CD4-positive, alpha-beta memory T cell (primary cell): Measurements from ENCODE around the gene TBC1D22B. TPM values are rescaled to one million over a fixed set of nuclear protein-coding genes. Genes with fewer than 3 reads are reported as not detected.

Source experiments
- CTCF ChIA-PET: fragments of 350-600 bp; sonication (Branson Sonifier 250); formaldehyde crosslinking; loops from one replicate; lab custom pipeline; 2021; ENCODE audit warnings: inconsistent platforms; ENCODE audit not compliant: partially characterized antibody; lab: Charles Lee
- POLR2A ChIA-PET: fragments of 350-600 bp; sonication (Branson Sonifier 250); formaldehyde crosslinking; loops from one replicate; lab custom pipeline; 2021; ENCODE audit not compliant: partially characterized antibody; lab: Charles Lee
- DNase-seq, 5 donors: peaks; one replicate each; pipeline versions ENCODE4 v3.0.0 to v3.0.0-alpha.2; 2020 to 2022; ENCODE audit warnings: mixed read lengths in 1 of 5
- H3K27ac ChIP-seq: one replicate; pipeline ENCODE4 v1.7.0; 2013; ENCODE audit warnings: low read depth, low read length
- H3K27me3 ChIP-seq: 2 replicates; pipeline ENCODE4 v1.7.0; 2013; ENCODE audit warnings: mild to moderate bottlenecking, low read length, moderate library complexity; ENCODE audit not compliant: insufficient read depth
- H3K36me3 ChIP-seq: 2 replicates; pipeline ENCODE4 v1.7.0; 2013; ENCODE audit warnings: mild to moderate bottlenecking, low read length, moderate library complexity; ENCODE audit not compliant: insufficient read depth
- H3K4me1 ChIP-seq: 2 replicates; pipeline ENCODE4 v1.7.0; 2013; ENCODE audit warnings: mild to moderate bottlenecking, low read length, moderate library complexity; ENCODE audit not compliant: insufficient read depth
- H3K4me3 ChIP-seq, 2 donors: one replicate each; pipeline ENCODE4 v1.7.0; 2013; ENCODE audit warnings: low read length in 2 of 2, mild to moderate bottlenecking in 1 of 2
- H3K9me3 ChIP-seq, 2 donors: one replicate each; pipeline ENCODE4 v1.7.0; 2013; ENCODE audit warnings: low read length in 2 of 2, control low read depth in 1 of 2; ENCODE audit not compliant: control insufficient read depth in 1 of 2
- H3K27ac Mint-ChIP-seq, 7 donors: one replicate each; pipeline ENCODE4 v1.8.0; 2020 to 2021; ENCODE audit warnings: mixed read lengths in 7 of 7, mild to moderate bottlenecking in 6 of 7, inconsistent platforms in 3 of 7, moderate library complexity in 3 of 7
- H3K27me3 Mint-ChIP-seq, 2 donors: one replicate each; pipeline ENCODE4 v1.8.0; 2020 to 2021; ENCODE audit warnings: mixed read lengths in 2 of 2
- H3K36me3 Mint-ChIP-seq, 2 donors: one replicate each; pipeline ENCODE4 v1.8.0; 2020 to 2021; ENCODE audit warnings: mixed read lengths in 2 of 2, inconsistent platforms in 1 of 2, mild to moderate bottlenecking in 1 of 2
- H3K4me1 Mint-ChIP-seq, 4 donors: one replicate each; pipeline ENCODE4 v1.8.0; 2020 to 2021; ENCODE audit warnings: mixed read lengths in 4 of 4, mild to moderate bottlenecking in 1 of 4
- H3K4me3 Mint-ChIP-seq, 8 donors: one replicate each; pipeline ENCODE4 v1.8.0; 2020 to 2021; ENCODE audit warnings: mixed read lengths in 8 of 8, mild to moderate bottlenecking in 7 of 8, moderate library complexity in 6 of 8, inconsistent platforms in 3 of 8
- H3K9me3 Mint-ChIP-seq, 8 donors: one replicate each; pipeline ENCODE4 v1.8.0; 2020 to 2021; ENCODE audit warnings: mixed read lengths in 8 of 8, mild to moderate bottlenecking in 5 of 8, inconsistent platforms in 3 of 8, moderate library complexity in 1 of 8
- intact Hi-C: fragments of 100-400 bp; cut with micrococcal nuclease; formaldehyde crosslinking; loops from one replicate; pipeline ENCODE4 v1.15.1; 2023
- polyA plus RNA-seq, 2 donors: library from polyadenylated mRNA; unstranded; fragments of 300-500 nt; fragmentation: Illumina TruSeq; gene quantifications; one replicate each; pipeline ENCODE4 v1.2.3, GENCODE V29; 2021
- total RNA-seq, 2 experiments: library from RNA; stranded (reverse); gene quantifications; one replicate each; pipeline ENCODE4 v1.2.3, GENCODE V29; 2021

Gene TBC1D22B
- total and polyA plus RNA-seq, 4 experiments from 2014 or later = 7.2 to 11.9 (median 10.0) TPM

DNA sequence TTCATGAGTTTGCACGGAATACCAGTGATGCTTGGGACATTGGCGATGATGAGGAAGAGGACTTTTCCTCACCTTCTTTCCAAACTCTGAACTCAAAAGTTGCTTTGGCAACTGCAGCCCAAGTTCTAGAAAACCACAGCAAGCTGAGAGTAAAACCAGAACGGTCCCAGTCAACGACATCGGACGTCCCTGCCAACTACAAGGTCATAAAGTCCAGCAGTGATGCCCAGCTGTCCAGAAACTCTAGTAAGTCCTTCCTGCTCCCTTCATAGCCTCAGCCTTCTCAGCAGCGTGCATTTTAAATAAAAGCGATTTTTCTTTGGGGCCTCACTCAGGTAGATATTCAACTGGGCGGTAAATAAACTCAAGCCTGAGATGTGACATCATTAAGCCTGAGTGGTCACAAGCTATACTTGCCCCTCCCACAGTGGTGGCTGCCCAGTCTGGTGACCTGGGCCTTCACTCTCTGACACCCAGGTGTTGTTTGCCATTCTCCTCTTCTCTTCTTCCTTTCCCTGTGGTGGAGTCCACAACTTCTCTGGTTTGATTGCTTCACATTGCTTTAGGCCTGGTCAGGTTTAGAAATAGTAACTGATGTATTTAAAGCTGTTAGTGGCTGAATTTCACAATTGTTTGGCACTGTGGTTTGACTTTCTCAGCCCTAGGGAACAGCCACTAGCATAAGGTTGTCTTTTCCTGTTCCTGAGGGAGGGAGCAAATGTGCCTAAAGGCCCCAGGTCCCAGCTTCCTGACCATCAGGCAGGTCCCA, 22.0 kb downstream of the TBC1D22B start:
- no peak for DNase-seq
- intact Hi-C loops = no loop called here
- H3K4me1 ChIP-seq = no peaks in the 10 kb centered on the region
- H3K4me3 ChIP-seq = no peak overlapping the region
- H3K4me1 Mint-ChIP-seq = peaks cover 13 to 25% (median 20%) of the 10 kb centered on the region in 4 donors
- POLR2A ChIA-PET = no interaction called here
- H3K27ac ChIP-seq = no peak overlapping the region
- H3K36me3 ChIP-seq = peaks cover 52% of the 10 kb centered on the region
- H3K27ac Mint-ChIP-seq = peak overlapping the region in 4 of 7 donors; percentile 13 to 79 (median 47)
- H3K27me3 ChIP-seq = no peaks in the 10 kb centered on the region
- no peaks in the 10 kb centered on the region for H3K27me3 Mint-ChIP-seq
- H3K9me3 Mint-ChIP-seq = peaks cover 0 to 2% (median 0%) of the 10 kb centered on the region in 8 donors
- no peak overlapping the region for H3K4me3 Mint-ChIP-seq
- peaks cover 39 to 57% of the 10 kb centered on the region in 2 donors for H3K36me3 Mint-ChIP-seq
- H3K9me3 ChIP-seq = no peaks in the 10 kb centered on the region
- CTCF ChIA-PET = interaction anchor here (0.9 kb wide), 2 partner anchors 17 to 45 kb away, joined by 3 read pairs; no protein-coding TSS in a partner anchor

DNA sequence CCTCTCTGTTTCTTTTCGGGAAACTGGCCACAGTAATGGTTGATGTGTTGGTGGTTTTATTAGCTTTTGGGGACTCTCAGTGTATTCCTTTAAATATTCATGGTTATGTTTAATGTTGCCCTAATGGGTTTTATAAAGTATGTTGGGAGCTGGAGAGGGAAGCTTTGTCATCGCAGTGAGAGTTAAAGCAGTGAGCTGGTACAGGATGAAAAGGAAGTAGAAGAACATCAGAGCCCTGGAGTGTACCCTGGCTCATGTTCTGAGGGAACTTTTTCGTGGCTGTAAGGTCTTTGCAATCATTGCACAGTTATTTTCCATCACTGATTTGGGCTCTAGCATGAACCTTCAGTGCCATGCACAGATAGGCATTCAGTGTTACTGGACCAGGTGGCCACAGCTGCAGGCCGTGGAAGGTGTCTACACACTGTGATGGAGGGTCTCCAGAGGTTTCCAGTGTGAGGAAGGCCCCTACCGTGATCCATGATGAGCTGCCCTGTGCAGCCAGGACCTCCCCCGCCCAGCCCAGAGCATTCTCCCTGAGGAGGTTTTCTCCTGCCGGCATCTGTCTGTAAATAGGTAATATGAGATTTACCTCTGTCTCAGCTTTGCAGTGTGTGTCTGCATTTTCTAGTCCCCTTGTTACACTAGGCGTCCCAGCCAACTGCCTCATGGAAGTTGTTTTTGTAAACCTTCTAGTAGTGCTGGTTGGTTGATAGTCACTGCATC, 22.8 kb downstream of the TBC1D22B start:
- Mint-ChIP-seq H3K4me1 (peaks cover 6 to 20% (median 16%) of the 10 kb centered on the region in 4 donors), H3K27me3 (no peaks in the 10 kb centered on the region), H3K36me3 (peaks cover 44 to 59% of the 10 kb centered on the region in 2 donors), H3K9me3 (peaks cover 0 to 2% (median 0%) of the 10 kb centered on the region in 8 donors), H3K4me3 (no peak overlapping the region), H3K27ac (peak overlapping the region in 1 of 7 donors; percentile 79)
- intact Hi-C loops = no loop called here
- CTCF ChIA-PET = interaction anchor here (0.9 kb wide), 2 partner anchors 18 to 44 kb away, joined by 3 read pairs; no protein-coding TSS in a partner anchor
- Histone ChIP-seq H3K4me1 (no peaks in the 10 kb centered on the region), H3K27ac (no peak overlapping the region), H3K27me3 (no peaks in the 10 kb centered on the region), H3K36me3 (peaks cover 57% of the 10 kb centered on the region), H3K9me3 (no peaks in the 10 kb centered on the region), H3K4me3 (no peak overlapping the region)
- POLR2A ChIA-PET = interaction anchor here (0.6 to 1.0 kb wide), 2 partner anchors 12 to 274 kb away, joined by 3 read pairs; no protein-coding TSS in a partner anchor
- DNase-seq = no peak

DNA sequence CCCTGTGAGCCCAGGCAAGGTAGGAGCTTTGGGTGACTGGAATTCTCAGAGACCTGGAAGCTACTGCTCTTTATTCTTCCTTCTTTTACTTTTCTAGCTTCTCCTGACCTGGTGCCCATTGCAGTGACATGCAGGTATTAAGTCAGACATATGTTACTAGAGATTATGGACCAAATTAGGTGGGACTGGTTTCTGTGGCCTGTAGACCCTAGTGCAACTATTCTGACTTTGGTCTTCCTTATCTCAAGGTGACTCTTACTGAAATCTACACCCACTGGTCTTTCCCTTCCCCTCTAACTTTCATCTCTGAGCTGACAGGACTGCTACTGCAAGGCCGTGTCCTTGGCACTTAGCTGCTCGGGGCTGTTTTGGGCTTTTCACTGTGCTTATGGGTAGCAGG, 24.8 kb downstream of the TBC1D22B start:
- POLR2A ChIA-PET = no interaction called here

DNA sequence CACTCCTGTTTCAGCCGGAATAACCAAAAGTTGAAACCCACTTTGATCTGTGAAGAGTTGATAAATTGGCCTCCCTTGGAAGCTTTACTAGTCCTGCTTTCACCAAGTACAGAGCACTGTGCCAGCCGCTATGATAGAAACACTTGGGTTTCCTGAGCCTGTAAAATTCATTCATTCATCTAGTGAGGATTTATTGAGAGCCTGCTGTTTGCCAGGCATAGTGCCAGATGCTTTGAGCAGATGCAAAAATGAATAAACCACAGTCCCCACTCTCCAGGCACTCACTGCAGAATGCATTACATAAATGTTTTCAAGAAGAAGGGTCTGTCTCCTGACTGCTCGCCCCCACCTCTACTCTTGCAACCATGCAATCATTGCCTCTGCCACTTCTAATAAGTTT, 25.7 kb downstream of the TBC1D22B start:
- no peaks in the 10 kb centered on the region for H3K9me3 ChIP-seq
- H3K4me3 Mint-ChIP-seq = no peak overlapping the region
- no peak for DNase-seq
- no peak overlapping the region for H3K4me3 ChIP-seq
- H3K27me3 ChIP-seq = no peaks in the 10 kb centered on the region
- intact Hi-C loops = no loop called here
- H3K27me3 Mint-ChIP-seq = no peaks in the 10 kb centered on the region
- POLR2A ChIA-PET = no interaction called here
- H3K27ac Mint-ChIP-seq = peak overlapping the region in 1 of 7 donors; percentile 17
- peaks cover 59 to 76% of the 10 kb centered on the region in 2 donors for H3K36me3 Mint-ChIP-seq
- peaks cover 62% of the 10 kb centered on the region for H3K36me3 ChIP-seq
- H3K4me1 Mint-ChIP-seq = peaks cover 6 to 11% (median 7%) of the 10 kb centered on the region in 4 donors
- H3K9me3 Mint-ChIP-seq = peaks cover 0 to 2% (median 0%) of the 10 kb centered on the region in 8 donors
- CTCF ChIA-PET = no interaction called here
- H3K27ac ChIP-seq = no peak overlapping the region
- H3K4me1 ChIP-seq = no peaks in the 10 kb centered on the region

More for the DNA sequence above, 24.8 kb downstream of the TBC1D22B start:
- intact Hi-C loops = no loop called here
- Mint-ChIP-seq H3K27me3 (no peaks in the 10 kb centered on the region), H3K4me3 (no peak overlapping the region), H3K4me1 (peaks cover under 1 to 12% (median 8%) of the 10 kb centered on the region in 4 donors), H3K36me3 (peaks cover 53 to 69% of the 10 kb centered on the region in 2 donors), H3K9me3 (peaks cover 0 to 2% (median 0%) of the 10 kb centered on the region in 8 donors), H3K27ac (peak overlapping the region in 2 of 7 donors; percentile 25 to 75)
- no peaks in the 10 kb centered on the region for H3K27me3 ChIP-seq
- no peak for DNase-seq
- no peak overlapping the region for H3K4me3 ChIP-seq
- H3K36me3 ChIP-seq = peaks cover 58% of the 10 kb centered on the region
- H3K27ac ChIP-seq = no peak overlapping the region
- CTCF ChIA-PET = no interaction called here
- H3K9me3 ChIP-seq = no peaks in the 10 kb centered on the region
- H3K4me1 ChIP-seq = no peaks in the 10 kb centered on the region

DNA sequence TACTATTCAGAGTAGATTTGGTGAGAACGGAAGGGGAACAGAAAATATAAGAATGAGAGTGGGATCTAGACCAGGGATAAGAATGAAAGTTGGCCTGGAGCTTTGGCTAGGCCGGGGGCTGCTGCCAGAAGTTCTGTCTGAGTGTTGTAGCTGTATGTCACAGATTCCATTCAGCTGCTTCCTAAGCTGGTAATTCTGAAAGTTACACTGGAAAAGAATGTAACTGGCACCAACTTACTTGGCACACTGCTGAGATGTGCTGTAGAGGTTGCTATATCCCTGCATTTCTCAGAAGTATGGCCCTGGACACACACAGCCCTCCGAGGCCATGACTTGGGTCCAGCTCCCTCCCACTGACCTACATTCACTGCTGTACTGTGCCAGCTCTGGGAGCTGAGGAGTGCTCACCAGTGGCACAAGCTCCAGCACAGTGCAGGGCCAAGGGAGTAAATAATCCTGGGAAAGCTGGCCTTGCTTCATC, 26.1 kb downstream of the TBC1D22B start:
- Mint-ChIP-seq H3K27me3 (no peaks in the 10 kb centered on the region), H3K27ac (no peak overlapping the region), H3K9me3 (peaks cover 0 to 2% (median 0%) of the 10 kb centered on the region in 8 donors), H3K4me1 (peaks cover 6 to 11% (median 9%) of the 10 kb centered on the region in 4 donors), H3K4me3 (no peak overlapping the region), H3K36me3 (peaks cover 59 to 75% of the 10 kb centered on the region in 2 donors)
- DNase-seq = no peak
- H3K27ac ChIP-seq = no peak overlapping the region
- no peaks in the 10 kb centered on the region for H3K4me1 ChIP-seq
- intact Hi-C loops = no loop called here
- no peak overlapping the region for H3K4me3 ChIP-seq
- H3K36me3 ChIP-seq = peaks cover 62% of the 10 kb centered on the region
- no peaks in the 10 kb centered on the region for H3K27me3 ChIP-seq
- CTCF ChIA-PET = no interaction called here
- POLR2A ChIA-PET = no interaction called here
- H3K9me3 ChIP-seq = no peaks in the 10 kb centered on the region

DNA sequence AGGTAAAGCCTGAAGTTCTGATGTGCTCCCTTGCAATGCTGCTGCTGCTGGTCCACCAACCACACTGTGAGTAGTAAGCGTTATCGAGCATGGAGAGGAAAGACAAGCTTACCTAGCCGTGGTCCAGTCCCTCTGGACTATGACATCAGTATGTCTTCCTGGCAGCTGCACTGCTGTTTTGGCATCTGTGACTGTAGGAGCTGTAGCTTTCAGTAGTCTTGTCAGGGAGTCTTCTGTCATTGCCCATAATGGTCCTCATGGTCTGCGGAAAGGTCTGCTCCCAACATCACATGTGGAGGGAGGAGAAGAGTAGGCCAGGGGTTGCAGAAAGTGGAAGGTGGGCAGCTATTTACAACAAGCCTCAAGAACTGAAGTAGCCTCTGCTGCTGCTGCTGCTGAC, 27.2 kb downstream of the TBC1D22B start:
- peaks cover 0 to 2% (median 0%) of the 10 kb centered on the region in 8 donors for H3K9me3 Mint-ChIP-seq
- H3K4me1 ChIP-seq = peaks cover 10% of the 10 kb centered on the region
- peaks cover 13 to 22% (median 16%) of the 10 kb centered on the region in 4 donors for H3K4me1 Mint-ChIP-seq
- H3K4me3 ChIP-seq = no peak overlapping the region
- CTCF ChIA-PET = interaction anchor here (1.2 kb wide), 1 partner anchor 9 kb away, joined by 3 read pairs; no protein-coding TSS in a partner anchor
- no peak overlapping the region for H3K27ac ChIP-seq
- H3K4me3 Mint-ChIP-seq = no peak overlapping the region
- no peaks in the 10 kb centered on the region for H3K27me3 Mint-ChIP-seq
- intact Hi-C loops = no loop called here
- POLR2A ChIA-PET = no interaction called here
- H3K27ac Mint-ChIP-seq = no peak overlapping the region
- H3K27me3 ChIP-seq = no peaks in the 10 kb centered on the region
- no peaks in the 10 kb centered on the region for H3K9me3 ChIP-seq
- no peak for DNase-seq
- peaks cover 55% of the 10 kb centered on the region for H3K36me3 ChIP-seq
- H3K36me3 Mint-ChIP-seq = peaks cover 55 to 79% of the 10 kb centered on the region in 2 donors
